Activated naive CD4-positive, alpha-beta T cell treated with anti-CD3 and anti-CD28 coated beads, Interleukin-2, amount 10 ng/mL, durations not matched to agents 7 days and 5 days (primary cell): ENCODE measurements around the gene TRAPPC10.
A peak's percentile ranks its signal among the peaks of the same experiment; 100 is the strongest.

Experiments used
- CTCF ChIA-PET: fragments of 350-600 bp; sonication (Branson Sonifier 250); formaldehyde crosslinking; loops from one replicate; lab custom pipeline; 2021; ENCODE audit warnings: antibody characterized with exemption; lab: Charles Lee
- DNase-seq: peaks from one replicate; pipeline ENCODE4 v3.0.0-alpha.2; 2020
- H3K27ac Mint-ChIP-seq: one replicate; pipeline ENCODE4 v1.8.0; 2021; ENCODE audit warnings: mild to moderate bottlenecking, moderate library complexity, mixed read lengths
- H3K27me3 Mint-ChIP-seq: one replicate; pipeline ENCODE4 v1.8.0; 2021; ENCODE audit warnings: mild to moderate bottlenecking, mixed read lengths
- H3K36me3 Mint-ChIP-seq: one replicate; pipeline ENCODE4 v1.8.0; 2021; ENCODE audit warnings: mixed read lengths
- H3K4me1 Mint-ChIP-seq: one replicate; pipeline ENCODE4 v1.8.0; 2021; ENCODE audit warnings: mixed read lengths
- H3K4me3 Mint-ChIP-seq: one replicate; pipeline ENCODE4 v1.8.0; 2021; ENCODE audit warnings: mild to moderate bottlenecking, moderate library complexity, mixed read lengths
- H3K9me3 Mint-ChIP-seq: one replicate; pipeline ENCODE4 v1.8.0; 2021; ENCODE audit warnings: mixed read lengths

The TRAPPC10 gene

DNA sequence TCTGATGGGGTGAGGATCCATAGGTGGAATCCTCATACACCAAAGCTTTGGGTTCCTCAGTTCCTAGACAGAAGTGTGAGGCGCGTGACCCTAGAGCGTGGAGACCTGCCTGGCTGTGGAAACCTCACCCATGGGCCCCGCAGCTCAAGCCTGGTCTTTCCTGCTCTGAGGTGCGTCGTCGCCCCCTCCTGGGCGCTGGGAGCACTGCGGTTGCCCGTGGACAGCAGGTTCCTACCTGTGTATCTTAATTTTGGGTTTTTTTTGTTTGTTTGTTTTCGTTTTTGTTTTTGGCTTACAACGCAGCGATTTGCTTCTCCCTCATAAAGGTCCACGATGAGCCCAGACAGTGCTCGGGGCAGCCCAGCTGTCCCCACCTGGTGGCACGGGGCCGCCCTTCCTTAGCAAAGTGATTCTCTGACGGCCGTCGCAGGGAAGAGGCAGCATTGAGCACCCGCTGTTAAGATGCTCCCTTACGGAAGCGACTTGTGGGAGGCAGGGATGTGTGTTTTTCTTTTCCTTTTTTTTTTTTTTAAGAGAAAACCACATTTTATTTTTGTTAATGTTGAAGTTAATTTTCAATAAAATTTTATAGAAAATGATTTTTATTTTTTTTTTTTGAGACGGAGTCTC lies 36.5 kb upstream of the TRAPPC10 start:
- Mint-ChIP-seq H3K9me3 (no peaks in the 10 kb centered on the region), H3K27ac (peak overlapping the region; percentile 14), H3K4me3 (no peak overlapping the region), H3K36me3 (peaks cover 27% of the 10 kb centered on the region), H3K27me3 (no peaks in the 10 kb centered on the region), H3K4me1 (peaks cover 10% of the 10 kb centered on the region)
- peak; percentile 89 for DNase-seq
- CTCF ChIA-PET: interaction anchor here (0.5 to 3.4 kb wide), 10 partner anchors 17 to 453 kb away, joined by 3 to 23 read pairs (median 4); no protein-coding TSS in a partner anchor

DNA sequence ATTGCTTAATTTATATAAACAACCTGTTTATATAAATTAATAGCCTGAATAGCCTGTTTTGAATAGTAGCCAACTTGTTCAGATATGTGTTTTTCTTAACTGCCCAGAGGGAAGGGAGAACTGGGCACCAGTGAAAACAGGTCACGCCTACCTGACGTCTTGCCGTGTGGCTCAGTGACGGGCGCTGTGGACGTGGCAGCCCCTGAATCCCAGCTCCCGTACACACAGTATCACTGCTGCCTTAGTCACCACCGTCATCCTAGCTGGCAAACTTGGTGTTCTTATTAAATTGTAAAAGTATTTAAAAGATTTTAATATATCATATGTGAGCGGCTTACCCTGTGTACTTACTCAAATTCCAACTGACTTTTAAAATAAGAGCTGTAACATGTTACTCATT lies 35.4 kb upstream of the TRAPPC10 start:
- DNase-seq: no peak
- H3K27ac Mint-ChIP-seq: no peak overlapping the region
- H3K4me1 Mint-ChIP-seq: peaks cover 10% of the 10 kb centered on the region
- CTCF ChIA-PET: interaction anchor here (1.3 to 3.4 kb wide), 3 partner anchors 37 to 168 kb away, joined by 5 to 23 read pairs (median 22); no protein-coding TSS in a partner anchor
- no peaks in the 10 kb centered on the region for H3K9me3 Mint-ChIP-seq
- H3K27me3 Mint-ChIP-seq: no peaks in the 10 kb centered on the region
- no peak overlapping the region for H3K4me3 Mint-ChIP-seq
- peaks cover 21% of the 10 kb centered on the region for H3K36me3 Mint-ChIP-seq

DNA sequence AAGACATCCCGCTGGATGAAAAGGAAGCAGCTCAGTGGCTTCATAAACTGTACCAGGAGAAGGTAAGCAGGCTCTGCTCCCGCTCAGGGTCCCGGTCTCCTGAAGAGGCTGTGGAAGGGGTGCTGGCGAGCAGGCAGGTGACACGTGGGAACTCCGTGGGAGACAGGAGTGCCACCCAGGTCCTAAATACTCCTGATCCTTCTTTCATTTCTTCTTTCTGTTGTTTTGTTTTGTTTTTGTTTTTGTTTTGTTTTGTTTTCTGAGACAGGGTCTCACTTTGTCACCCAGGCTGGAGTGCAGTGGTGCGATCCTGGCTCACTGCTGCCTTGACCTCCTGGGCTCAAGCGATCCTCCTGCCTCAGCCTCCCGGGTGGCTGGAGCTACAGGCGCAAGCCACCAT lies 34.0 kb upstream of the TRAPPC10 start:
- no peak overlapping the region for H3K27ac Mint-ChIP-seq
- no peak overlapping the region for H3K4me3 Mint-ChIP-seq
- H3K9me3 Mint-ChIP-seq: no peaks in the 10 kb centered on the region

DNA sequence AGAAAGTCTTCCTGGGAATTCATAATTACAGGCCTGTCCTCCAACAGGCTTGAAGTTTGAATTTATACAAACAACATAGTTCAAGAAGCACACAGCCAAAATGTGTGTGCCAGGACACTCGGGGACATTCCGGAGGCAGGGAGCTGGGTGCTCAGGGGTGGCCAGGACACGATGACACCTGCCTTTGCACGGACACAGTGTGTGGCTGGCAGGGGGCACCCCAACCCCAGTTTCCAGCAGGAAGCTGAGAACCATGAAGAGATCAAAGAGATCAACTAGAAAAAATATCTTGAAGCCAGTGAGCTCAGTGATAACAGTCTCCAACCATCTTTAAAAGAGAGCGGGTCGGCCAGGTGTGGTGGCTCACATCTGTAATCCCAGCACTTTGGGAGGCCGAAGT lies 32.5 kb upstream of the TRAPPC10 start:
- H3K27ac Mint-ChIP-seq: peak overlapping the region; percentile 9
- H3K9me3 Mint-ChIP-seq: no peaks in the 10 kb centered on the region
- no peak overlapping the region for H3K4me3 Mint-ChIP-seq
- H3K36me3 Mint-ChIP-seq: peaks cover 21% of the 10 kb centered on the region
- CTCF ChIA-PET: no interaction called here
- no peaks in the 10 kb centered on the region for H3K27me3 Mint-ChIP-seq
- peaks cover 17% of the 10 kb centered on the region for H3K4me1 Mint-ChIP-seq
- no peak for DNase-seq

More for the DNA sequence above, 34.0 kb upstream of the TRAPPC10 start:
- peaks cover 16% of the 10 kb centered on the region for H3K4me1 Mint-ChIP-seq
- DNase-seq: no peak
- H3K27me3 Mint-ChIP-seq: no peaks in the 10 kb centered on the region
- H3K36me3 Mint-ChIP-seq: peaks cover 19% of the 10 kb centered on the region
- CTCF ChIA-PET: interaction anchor here (3.4 kb wide), 1 partner anchor 39 kb away, joined by 22 read pairs; no protein-coding TSS in a partner anchor

DNA sequence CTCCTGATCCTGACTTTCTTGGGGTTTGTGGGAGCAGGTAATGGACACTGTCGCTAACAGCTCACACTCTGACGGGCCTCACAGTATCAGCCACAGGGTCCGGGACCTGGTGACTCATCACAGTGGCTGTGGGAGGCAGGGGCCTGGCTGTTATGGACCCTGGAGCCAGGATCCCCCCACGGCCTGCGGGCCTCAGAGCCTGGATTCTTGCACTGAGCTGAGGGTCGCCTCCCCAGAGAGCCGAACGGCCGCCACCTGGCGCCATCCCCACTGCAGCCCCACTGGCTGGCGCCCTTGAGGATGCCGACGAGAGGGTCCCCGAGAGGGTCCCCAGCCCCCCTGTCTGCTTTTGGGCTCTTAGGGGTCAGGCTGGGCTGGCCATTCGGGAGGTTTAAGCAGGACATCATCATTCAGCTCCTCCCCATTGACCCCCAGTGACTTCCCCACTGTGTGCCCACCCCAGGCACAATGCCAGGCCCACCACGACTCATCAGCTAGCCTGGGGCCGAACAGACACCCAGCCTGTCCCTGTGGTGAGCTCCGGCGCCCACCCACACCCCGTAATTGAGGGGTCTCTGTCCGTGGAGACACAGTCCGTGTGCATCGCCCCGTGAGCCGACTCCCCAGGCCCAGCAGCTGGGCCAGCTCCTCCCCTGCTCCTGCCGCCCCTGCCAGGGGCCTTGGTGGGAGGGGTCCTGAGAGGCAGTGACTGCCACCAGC lies 30.8 kb upstream of the TRAPPC10 start:
- no peaks in the 10 kb centered on the region for H3K9me3 Mint-ChIP-seq
- peaks cover 19% of the 10 kb centered on the region for H3K4me1 Mint-ChIP-seq
- H3K36me3 Mint-ChIP-seq: peaks cover 18% of the 10 kb centered on the region
- CTCF ChIA-PET: no interaction called here
- no peak overlapping the region for H3K4me3 Mint-ChIP-seq
- no peak overlapping the region for H3K27ac Mint-ChIP-seq
- no peak for DNase-seq
- H3K27me3 Mint-ChIP-seq: peaks cover 9% of the 10 kb centered on the region

DNA sequence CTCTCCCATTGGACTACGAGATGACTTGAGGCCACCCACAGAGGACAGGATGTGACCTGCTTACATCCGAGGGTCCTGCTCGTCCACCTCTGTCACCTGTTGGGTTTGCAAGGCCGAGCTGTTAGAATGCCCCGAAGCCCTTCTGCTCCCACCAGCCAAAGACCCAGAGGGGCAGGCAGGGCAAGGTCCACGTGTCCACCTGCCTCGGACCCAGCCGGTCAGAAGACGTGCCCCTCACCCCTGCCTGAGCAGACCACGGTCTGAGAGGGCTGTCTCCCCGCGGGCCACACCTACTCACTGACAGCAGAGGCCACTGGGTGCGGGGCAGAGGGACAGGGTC lies 30.3 kb upstream of the TRAPPC10 start:
- no peak overlapping the region for H3K27ac Mint-ChIP-seq
- peaks cover 21% of the 10 kb centered on the region for H3K4me1 Mint-ChIP-seq
- peaks cover 18% of the 10 kb centered on the region for H3K36me3 Mint-ChIP-seq
- no peaks in the 10 kb centered on the region for H3K9me3 Mint-ChIP-seq
- peaks cover 11% of the 10 kb centered on the region for H3K27me3 Mint-ChIP-seq
- CTCF ChIA-PET: no interaction called here
- DNase-seq: no peak
- no peak overlapping the region for H3K4me3 Mint-ChIP-seq

DNA sequence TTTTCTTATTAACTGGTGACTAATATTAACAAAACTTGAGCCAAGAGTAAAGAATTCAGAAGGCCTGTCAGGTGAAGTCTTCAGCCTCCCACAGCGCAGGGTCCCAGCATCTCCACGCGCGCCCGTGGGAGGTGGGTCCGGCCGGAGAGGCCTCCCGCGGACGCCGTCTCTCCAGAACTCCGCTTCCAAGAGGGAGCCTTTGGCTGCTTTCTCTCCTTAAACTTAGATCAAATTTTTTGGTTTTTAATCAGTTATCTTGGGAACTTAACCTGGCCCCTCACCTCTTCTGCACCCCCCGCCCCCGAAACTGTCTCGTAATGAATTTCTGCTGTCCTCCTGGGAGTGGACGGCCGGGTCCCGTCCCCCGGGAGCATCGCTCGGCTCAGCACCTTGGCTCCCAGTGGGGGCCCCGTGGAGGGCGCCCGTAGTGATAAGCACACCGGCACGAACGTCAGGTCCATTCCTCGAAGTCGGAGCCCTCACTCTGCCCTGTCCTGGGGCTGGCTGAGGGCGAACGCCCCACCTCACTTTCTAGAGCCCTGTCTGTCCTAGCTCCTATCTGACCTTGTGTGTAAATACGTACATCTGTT lies 29.5 kb upstream of the TRAPPC10 start:
- Mint-ChIP-seq H3K27ac (no peak overlapping the region), H3K4me3 (no peak overlapping the region), H3K36me3 (peaks cover 18% of the 10 kb centered on the region), H3K4me1 (peaks cover 21% of the 10 kb centered on the region), H3K27me3 (peaks cover 16% of the 10 kb centered on the region), H3K9me3 (no peaks in the 10 kb centered on the region)
- CTCF ChIA-PET: interaction anchor here (0.8 kb wide), 1 partner anchor 104 kb away, joined by 3 read pairs; no protein-coding TSS in a partner anchor
- DNase-seq: no peak

DNA sequence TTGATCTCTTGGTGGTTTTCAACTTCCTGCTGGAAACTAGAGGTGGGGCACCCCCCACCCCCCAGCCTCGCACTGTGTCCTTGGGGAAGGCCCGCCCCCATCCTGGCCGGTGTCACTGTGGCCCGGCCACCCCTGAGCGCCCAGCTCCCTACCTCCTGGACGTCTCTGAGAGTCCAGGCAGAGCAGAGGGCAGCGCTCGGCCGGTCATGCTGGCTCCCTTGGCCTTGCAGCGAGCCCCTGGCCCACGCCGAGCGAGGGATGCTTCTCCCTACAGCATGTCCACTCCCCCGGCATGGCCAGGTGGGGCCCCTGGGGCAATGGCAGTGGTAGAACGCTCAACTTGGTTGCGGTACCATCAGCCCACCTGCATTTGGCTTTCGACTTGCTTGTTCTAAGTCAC lies 28.7 kb upstream of the TRAPPC10 start:
- DNase-seq: no peak
- Mint-ChIP-seq H3K4me1 (peaks cover 21% of the 10 kb centered on the region), H3K27me3 (peaks cover 16% of the 10 kb centered on the region), H3K27ac (no peak overlapping the region), H3K36me3 (peaks cover 15% of the 10 kb centered on the region), H3K9me3 (no peaks in the 10 kb centered on the region), H3K4me3 (no peak overlapping the region)
- CTCF ChIA-PET: interaction anchor here (0.8 kb wide), 1 partner anchor 103 kb away, joined by 3 read pairs; no protein-coding TSS in a partner anchor

DNA sequence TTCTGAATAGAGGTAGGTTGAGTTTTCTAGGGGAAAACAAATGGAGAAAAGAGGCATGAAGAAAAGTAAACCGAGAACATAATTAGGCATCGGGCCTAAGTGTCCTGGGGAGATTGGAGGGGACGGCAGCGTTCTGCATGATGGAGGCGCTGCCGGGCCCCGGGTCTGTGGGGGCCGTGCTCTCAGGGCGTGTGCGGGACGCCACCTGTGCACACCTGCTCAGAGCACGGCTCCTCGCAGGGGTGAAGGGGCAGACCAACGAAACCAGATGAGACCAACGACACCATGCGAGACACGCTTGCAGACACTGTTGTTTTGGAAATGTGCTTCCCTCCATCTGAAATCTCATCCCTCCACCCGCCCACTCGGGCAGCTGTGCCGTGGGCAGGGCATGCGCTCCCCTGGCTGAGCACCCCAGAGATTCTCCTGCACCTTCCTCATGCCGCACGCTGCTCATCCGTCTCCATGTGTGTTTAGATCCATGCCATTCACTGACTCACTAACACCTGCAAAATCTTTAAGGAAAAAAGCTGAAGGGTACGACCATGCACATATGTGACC lies 28.2 kb upstream of the TRAPPC10 start:
- Mint-ChIP-seq H3K4me3 (no peak overlapping the region), H3K27ac (no peak overlapping the region), H3K9me3 (no peaks in the 10 kb centered on the region), H3K27me3 (peaks cover 16% of the 10 kb centered on the region), H3K36me3 (peaks cover 11% of the 10 kb centered on the region), H3K4me1 (peaks cover 21% of the 10 kb centered on the region)
- CTCF ChIA-PET: interaction anchor here (0.6 kb wide), 1 partner anchor 37 kb away, joined by 3 read pairs; no protein-coding TSS in a partner anchor
- DNase-seq: no peak

DNA sequence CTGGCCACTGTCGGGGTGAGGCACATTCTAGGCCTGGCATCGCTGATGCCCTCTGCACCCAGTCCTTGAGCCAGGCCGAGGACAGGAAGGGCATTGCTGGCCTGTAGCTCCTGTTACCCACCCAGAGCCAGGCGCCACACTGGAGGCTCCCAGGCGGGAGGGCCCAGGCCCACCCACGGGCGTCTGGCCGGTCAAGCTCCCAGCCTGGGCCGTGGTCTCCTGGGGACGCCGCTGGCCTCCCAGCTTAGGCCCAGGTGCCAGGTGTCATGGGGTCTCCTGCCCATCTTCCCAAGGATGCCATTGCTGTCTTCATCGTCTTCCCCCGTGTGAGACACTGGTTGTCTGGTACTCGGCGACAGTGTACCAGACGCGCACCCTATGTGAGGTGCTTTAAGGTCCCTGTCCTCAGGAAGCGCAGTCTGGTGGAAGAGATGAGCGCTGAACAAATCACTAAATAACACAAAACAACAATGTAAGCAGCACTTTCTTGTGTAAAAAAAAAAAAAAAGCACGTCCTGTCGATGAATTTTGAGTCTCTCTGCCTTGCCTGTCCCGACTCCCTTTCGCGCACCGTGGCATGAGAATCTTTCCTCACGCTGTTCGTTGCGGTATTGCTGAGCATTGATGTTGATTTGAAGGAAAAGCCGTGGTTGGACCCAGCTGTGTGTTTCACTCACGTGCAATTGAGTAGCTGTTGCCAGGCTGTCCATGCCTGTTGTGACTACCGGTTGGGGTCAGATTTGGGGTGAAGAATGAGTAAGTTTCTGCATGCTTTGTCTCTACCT lies 27.0 kb upstream of the TRAPPC10 start:
- Mint-ChIP-seq H3K4me1 (peaks cover 21% of the 10 kb centered on the region), H3K27ac (no peak overlapping the region), H3K27me3 (peaks cover 16% of the 10 kb centered on the region), H3K36me3 (peaks cover 8% of the 10 kb centered on the region), H3K9me3 (no peaks in the 10 kb centered on the region), H3K4me3 (no peak overlapping the region)
- no peak for DNase-seq
- CTCF ChIA-PET: no interaction called here

DNA sequence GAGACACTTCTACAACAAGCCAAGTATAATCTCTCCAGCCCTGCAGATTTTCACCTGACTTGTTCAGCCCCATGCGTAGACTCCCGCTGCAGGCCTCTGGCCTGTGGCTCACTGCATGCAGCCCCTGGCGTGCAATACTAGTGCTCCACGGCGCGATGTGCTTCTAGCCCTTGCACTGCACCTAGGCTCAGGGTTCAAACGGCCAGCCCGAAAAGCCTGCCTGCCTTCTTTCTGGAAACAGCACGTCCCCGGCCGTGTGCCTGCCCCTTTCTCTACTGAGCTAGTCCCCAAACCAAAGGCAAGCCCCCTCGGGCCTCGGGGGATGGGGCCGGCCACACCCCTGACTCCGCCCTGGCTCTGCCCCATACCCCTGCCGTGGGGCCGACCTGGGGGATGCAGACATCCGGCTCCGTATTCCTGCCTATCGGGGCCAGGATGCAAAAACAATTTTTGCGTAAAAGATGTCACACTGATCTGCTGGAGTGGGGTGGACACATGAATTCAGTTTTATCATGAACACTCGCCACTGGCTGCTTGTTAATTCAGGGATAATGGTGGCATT lies 26.3 kb upstream of the TRAPPC10 start:
- Mint-ChIP-seq H3K4me3 (no peak overlapping the region), H3K27ac (no peak overlapping the region), H3K27me3 (peaks cover 16% of the 10 kb centered on the region), H3K9me3 (no peaks in the 10 kb centered on the region), H3K4me1 (peaks cover 21% of the 10 kb centered on the region), H3K36me3 (peaks cover 8% of the 10 kb centered on the region)
- DNase-seq: no peak
- CTCF ChIA-PET: no interaction called here

DNA sequence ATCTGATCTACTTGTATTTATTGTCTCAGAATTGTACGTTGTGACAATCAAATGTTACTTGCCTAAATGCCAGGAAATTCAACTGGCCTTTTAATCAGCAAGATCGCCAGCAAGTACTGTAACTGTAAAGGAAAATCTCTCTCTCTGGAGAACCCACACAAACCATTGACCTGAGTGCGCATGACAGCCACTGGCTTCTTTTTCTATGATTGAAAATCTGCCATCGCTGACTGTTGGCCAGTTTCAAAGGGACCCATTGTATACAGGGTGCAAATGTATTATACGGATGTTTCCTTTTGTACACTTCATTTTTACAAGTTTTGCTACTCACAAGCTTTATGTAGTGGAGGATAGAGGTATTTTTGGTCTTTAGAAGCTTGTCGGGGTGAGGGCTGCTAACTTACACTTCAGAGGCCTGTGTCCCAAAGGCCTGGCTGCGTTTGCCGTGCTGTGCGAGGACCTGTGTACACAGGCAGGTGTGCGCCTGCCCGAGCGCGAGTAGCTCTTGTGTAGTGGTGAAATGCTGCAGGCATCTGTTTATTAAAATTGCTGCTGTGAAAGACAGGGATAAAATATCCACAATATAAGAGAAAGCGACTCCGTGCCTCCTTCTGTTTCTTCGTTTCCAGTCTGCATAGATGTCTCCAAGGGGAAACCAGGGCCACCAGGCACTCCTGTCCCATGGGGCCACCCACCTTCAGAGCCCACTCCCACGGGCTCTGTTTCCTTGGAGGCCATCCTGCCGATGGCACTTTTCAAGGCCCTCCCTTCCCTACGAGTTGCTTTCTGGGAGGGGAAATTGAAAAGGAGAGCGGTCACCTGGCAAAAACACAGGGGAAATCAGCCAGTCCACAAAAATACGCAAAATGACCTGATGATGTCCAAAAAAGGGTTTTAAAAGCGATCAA lies 25.3 kb upstream of the TRAPPC10 start:
- peaks cover 7% of the 10 kb centered on the region for H3K36me3 Mint-ChIP-seq
- CTCF ChIA-PET: no interaction called here
- H3K9me3 Mint-ChIP-seq: no peaks in the 10 kb centered on the region
- DNase-seq: no peak
- H3K4me3 Mint-ChIP-seq: no peak overlapping the region
- no peak overlapping the region for H3K27ac Mint-ChIP-seq
- peaks cover 18% of the 10 kb centered on the region for H3K27me3 Mint-ChIP-seq
- H3K4me1 Mint-ChIP-seq: peaks cover 21% of the 10 kb centered on the region

DNA sequence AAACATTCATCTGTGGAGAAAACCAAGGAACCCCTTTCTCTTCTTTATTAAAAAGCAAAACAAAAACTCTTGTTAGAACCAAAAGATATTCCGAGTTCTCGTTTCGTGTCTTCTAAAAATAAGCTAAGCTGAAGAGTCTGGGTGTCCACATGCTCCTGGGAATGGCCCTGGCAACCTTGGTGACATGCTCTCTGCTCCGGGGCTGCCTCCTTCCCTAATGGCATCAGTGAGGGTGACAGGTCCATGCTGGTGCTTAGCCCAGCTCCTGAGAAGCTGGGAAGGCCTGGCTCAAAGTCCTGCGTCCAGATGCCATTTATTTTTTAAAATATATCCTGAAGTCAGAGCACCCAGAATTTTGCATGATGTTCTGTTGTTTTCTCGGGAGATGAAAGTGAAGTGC lies 24.6 kb upstream of the TRAPPC10 start:
- Mint-ChIP-seq H3K27ac (no peak overlapping the region), H3K4me3 (no peak overlapping the region), H3K9me3 (no peaks in the 10 kb centered on the region), H3K27me3 (peaks cover 23% of the 10 kb centered on the region), H3K4me1 (peaks cover 20% of the 10 kb centered on the region), H3K36me3 (peaks cover 2% of the 10 kb centered on the region)
- DNase-seq: no peak
- CTCF ChIA-PET: no interaction called here
